ENCODE results near the gene IMPA2. TPM values are rescaled to one million over a fixed set of nuclear protein-coding genes. Genes with fewer than 3 reads are reported as not detected.
A peak's percentile ranks its signal among the peaks of the same experiment; 100 is the strongest.
"Not testable (repeated sequence)": the region's sequence is repeated elsewhere in the genome, so short reads cannot be mapped to it uniquely, and the experiment has no call there.

Gene IMPA2
- total RNA-seq, 1 experiment from 2014 or later = 51.1 TPM

- no peak for DNase-seq (ENCODE audit: extremely low read depth, low read depth)
These were observed 20.4 kb upstream of the IMPA2 start for GRCh38 chr18:11960743-11961380.

- DNase-seq (ENCODE audit: extremely low read depth, low read depth) = no peak
These were observed 18.7 kb upstream of the IMPA2 start for GRCh38 chr18:11962597-11962996.

- no peak for DNase-seq (ENCODE audit: extremely low read depth, low read depth)
These were observed 17.3 kb upstream of the IMPA2 start for GRCh38 chr18:11963991-11964484.

- DNase-seq (ENCODE audit: extremely low read depth, low read depth) = no peak
These were observed 11.1 kb upstream of the IMPA2 start for GRCh38 chr18:11969904-11970835.

GRCh38 chr18:11970836-11971226, 10.5 kb upstream of the IMPA2 start:
- DNase-seq (ENCODE audit: extremely low read depth, low read depth) = not testable (repeated sequence)

GRCh38 chr18:11972371-11973174, 8.7 kb upstream of the IMPA2 start:
- no peak for DNase-seq (ENCODE audit: extremely low read depth, low read depth)

- DNase-seq (ENCODE audit: extremely low read depth, low read depth) = no peak
These were observed 6.5 kb upstream of the IMPA2 start for GRCh38 chr18:11974741-11975325.

- no peak for DNase-seq (ENCODE audit: extremely low read depth, low read depth)
These were observed 5.6 kb upstream of the IMPA2 start for GRCh38 chr18:11975723-11976122.

GRCh38 chr18:11976315-11977152, 4.8 kb upstream of the IMPA2 start:
- DNase-seq (ENCODE audit: extremely low read depth, low read depth) = no peak

GRCh38 chr18:11977153-11977466, 4.2 kb upstream of the IMPA2 start:
- no peak for DNase-seq (ENCODE audit: extremely low read depth, low read depth)

- DNase-seq (ENCODE audit: extremely low read depth, low read depth) = no peak
These were observed 2.4 kb upstream of the IMPA2 start for GRCh38 chr18:11978956-11979355.

- DNase-seq (ENCODE audit: extremely low read depth, low read depth) = no peak
These were observed 1.2 kb upstream of the IMPA2 start for GRCh38 chr18:11980163-11980493.

GRCh38 chr18:11980494-11981191, 664 bp upstream of the IMPA2 start:
- peak; percentile 98 for DNase-seq (ENCODE audit: extremely low read depth, low read depth)

- DNase-seq (ENCODE audit: extremely low read depth, low read depth) = no peak
These were observed 448 bp downstream of the IMPA2 start for GRCh38 chr18:11981543-11982366.

GRCh38 chr18:11982981-11983380, 1.7 kb downstream of the IMPA2 start:
- DNase-seq (ENCODE audit: extremely low read depth, low read depth) = no peak

- DNase-seq (ENCODE audit: extremely low read depth, low read depth) = no peak
These were observed 2.3 kb downstream of the IMPA2 start for GRCh38 chr18:11983592-11983991.

- no peak for DNase-seq (ENCODE audit: extremely low read depth, low read depth)
These were observed 2.8 kb downstream of the IMPA2 start for GRCh38 chr18:11984091-11984490.

GRCh38 chr18:11985586-11985985, 4.3 kb downstream of the IMPA2 start:
- DNase-seq (ENCODE audit: extremely low read depth, low read depth) = no peak

GRCh38 chr18:11986061-11986460, 4.8 kb downstream of the IMPA2 start:
- DNase-seq (ENCODE audit: extremely low read depth, low read depth) = no peak

Data from NCI-H460 (cell line).